Astrocyte (in vitro differentiated cells and primary cell): Measurements from ENCODE around the gene UFL1. TPM values are rescaled to one million over a fixed set of nuclear protein-coding genes. Genes with fewer than 3 reads are reported as not detected.

ENCODE experiments used
- DNase-seq: peaks from one replicate; pipeline ENCODE4 v3.0.0-alpha.2; 2010; ENCODE audit warnings: low read depth
- FAIRE-seq: peaks from 2 replicates; lab custom pipeline; 2011; peaks lifted over from hg19 to GRCh38; lab: Jason Lieb, UNC
- H2AFZ ChIP-seq: 2 replicates; pipeline ENCODE4 v1.6.0; 2012; ENCODE audit warnings: low read depth, low read length, inconsistent platforms
- H3K27ac ChIP-seq: 2 replicates; pipeline ENCODE4 v1.5.1; 2011; ENCODE audit warnings: low read depth, low read length, inconsistent platforms
- H3K27me3 ChIP-seq: 2 replicates; pipeline ENCODE4 v1.6.0; 2011; ENCODE audit warnings: low read length, inconsistent platforms; ENCODE audit not compliant: insufficient read depth
- H3K36me3 ChIP-seq: 2 replicates; pipeline ENCODE4 v1.5.1; 2011; ENCODE audit warnings: low read length, inconsistent platforms; ENCODE audit not compliant: insufficient read depth
- H3K4me1 ChIP-seq: 2 replicates; pipeline ENCODE4 v1.5.1; 2011; ENCODE audit warnings: low read length, inconsistent platforms; ENCODE audit not compliant: insufficient read depth
- H3K4me2 ChIP-seq: 2 replicates; pipeline ENCODE4 v1.6.0; 2012; ENCODE audit warnings: low read length, inconsistent platforms
- H3K4me3 ChIP-seq: 2 replicates; pipeline ENCODE4 v1.5.1; 2011; ENCODE audit warnings: low read depth, mild to moderate bottlenecking, low read length, inconsistent platforms; ENCODE audit not compliant: insufficient read depth
- H3K79me2 ChIP-seq: 2 replicates; pipeline ENCODE4 v1.6.0; 2012; ENCODE audit warnings: mild to moderate bottlenecking, low read length, inconsistent platforms; ENCODE audit not compliant: insufficient read depth
- H3K9ac ChIP-seq: 2 replicates; pipeline ENCODE4 v1.6.0; 2012; ENCODE audit warnings: mild to moderate bottlenecking, low read length, inconsistent platforms
- H3K9me3 ChIP-seq: 2 replicates; pipeline ENCODE4 v1.5.1; 2012; ENCODE audit warnings: low read depth, mild to moderate bottlenecking, low read length, inconsistent platforms; ENCODE audit not compliant: insufficient read depth
- H4K20me1 ChIP-seq: 2 replicates; pipeline ENCODE4 v1.6.0; 2012; ENCODE audit warnings: low read length, inconsistent platforms; ENCODE audit not compliant: insufficient read depth
- H3K27ac Mint-ChIP-seq: one replicate; pipeline ENCODE4 v1.8.0; 2021; ENCODE audit warnings: mild to moderate bottlenecking, mixed read lengths; ENCODE audit not compliant: unreplicated experiment
- H3K27me3 Mint-ChIP-seq: one replicate; pipeline ENCODE4 v1.8.0; 2021; ENCODE audit warnings: low read depth, mixed read lengths; ENCODE audit not compliant: unreplicated experiment
- H3K36me3 Mint-ChIP-seq: one replicate; pipeline ENCODE4 v1.8.0; 2021; ENCODE audit warnings: low read depth, mixed read lengths; ENCODE audit not compliant: unreplicated experiment
- H3K4me1 Mint-ChIP-seq: one replicate; pipeline ENCODE4 v1.8.0; 2021; ENCODE audit warnings: low read depth, mixed read lengths; ENCODE audit not compliant: unreplicated experiment
- H3K4me3 Mint-ChIP-seq: one replicate; pipeline ENCODE4 v1.8.0; 2021; ENCODE audit warnings: mild to moderate bottlenecking, moderate library complexity, mixed read lengths; ENCODE audit not compliant: unreplicated experiment
- H3K9me3 Mint-ChIP-seq: one replicate; pipeline ENCODE4 v1.8.0; 2021; ENCODE audit warnings: mild to moderate bottlenecking, mixed read lengths; ENCODE audit not compliant: unreplicated experiment
- CTCF ChIP-seq: IDR thresholded peaks from 2 replicates; pipeline ENCODE4 v1.5.1; 2011; ENCODE audit warnings: low read depth, mild to moderate bottlenecking, inconsistent platforms, low read length, moderate library complexity; ENCODE audit not compliant: insufficient read depth
- EZH2 ChIP-seq: IDR thresholded peaks from 2 replicates; pipeline ENCODE4 v1.6.1; 2012; ENCODE audit warnings: mild to moderate bottlenecking, low read length, inconsistent platforms; ENCODE audit not compliant: insufficient read depth
- total RNA-seq: library from RNA; stranded (reverse); gene quantifications from 2 replicates; pipeline ENCODE4 v1.2.1, GENCODE V29; 2021

The UFL1 gene
- total RNA-seq, 1 donor from 2014 or later: 19.5 TPM

- no peaks in the 10 kb centered on the region for H3K79me2 ChIP-seq
- no peak overlapping the region for H3K4me2 ChIP-seq
- Mint-ChIP-seq H3K27me3 (no peaks in the 10 kb centered on the region), H3K4me1 (no peaks in the 10 kb centered on the region), H3K36me3 (no peaks in the 10 kb centered on the region), H3K27ac (no peak overlapping the region), H3K4me3 (no peak overlapping the region), H3K9me3 (no peaks in the 10 kb centered on the region)
- H3K36me3 ChIP-seq: no peaks in the 10 kb centered on the region
- TF ChIP-seq EZH2 (no peak), CTCF (no peak)
- no peaks in the 10 kb centered on the region for H3K27me3 ChIP-seq
- H3K4me1 ChIP-seq: no peaks in the 10 kb centered on the region
- no peak for FAIRE-seq
- no peak overlapping the region for H3K27ac ChIP-seq
- H3K4me3 ChIP-seq: no peak overlapping the region
- no peak for DNase-seq
- no peaks in the 10 kb centered on the region for H4K20me1 ChIP-seq
- no peaks in the 10 kb centered on the region for H3K9me3 ChIP-seq
- H3K9ac ChIP-seq: no peak overlapping the region
- H2AFZ ChIP-seq: no peak overlapping the region
Measured at GRCh38 chr6:96563853-96564252, 42.2 kb downstream of the UFL1 start.

GRCh38 chr6:96570053-96570452 lies 48.4 kb downstream of the UFL1 start:
- H3K79me2 ChIP-seq: no peaks in the 10 kb centered on the region
- Mint-ChIP-seq H3K4me3 (no peak overlapping the region), H3K4me1 (no peaks in the 10 kb centered on the region), H3K36me3 (no peaks in the 10 kb centered on the region), H3K9me3 (peaks cover 9% of the 10 kb centered on the region), H3K27me3 (no peaks in the 10 kb centered on the region), H3K27ac (no peak overlapping the region)
- FAIRE-seq (no peak), DNase-seq (no peak)
- TF ChIP-seq CTCF: no peak
- no peak for TF ChIP-seq EZH2
- no peaks in the 10 kb centered on the region for H3K27me3 ChIP-seq
- peaks cover 3% of the 10 kb centered on the region for H3K9me3 ChIP-seq
- no peak overlapping the region for H2AFZ ChIP-seq
- H3K9ac ChIP-seq: no peak overlapping the region
- H3K4me1 ChIP-seq: no peaks in the 10 kb centered on the region
- H3K4me3 ChIP-seq: no peak overlapping the region
- no peak overlapping the region for H3K4me2 ChIP-seq
- H4K20me1 ChIP-seq: no peaks in the 10 kb centered on the region
- no peak overlapping the region for H3K27ac ChIP-seq
- H3K36me3 ChIP-seq: no peaks in the 10 kb centered on the region

GRCh38 chr6:96571551-96571950 lies 49.9 kb downstream of the UFL1 start:
- H3K36me3 Mint-ChIP-seq: no peaks in the 10 kb centered on the region

More at GRCh38 chr6:96571551-96571950, 49.9 kb downstream of the UFL1 start:
- Histone ChIP-seq H3K4me1 (no peaks in the 10 kb centered on the region), H3K27ac (no peak overlapping the region), H2AFZ (no peak overlapping the region), H3K27me3 (no peaks in the 10 kb centered on the region), H3K9ac (no peak overlapping the region), H3K9me3 (peaks cover 3% of the 10 kb centered on the region), H3K79me2 (no peaks in the 10 kb centered on the region), H3K36me3 (no peaks in the 10 kb centered on the region), H4K20me1 (no peaks in the 10 kb centered on the region), H3K4me3 (no peak overlapping the region), H3K4me2 (no peak overlapping the region)
- H3K27me3 Mint-ChIP-seq: no peaks in the 10 kb centered on the region
- H3K27ac Mint-ChIP-seq: peak overlapping the region; percentile 28
- no peak overlapping the region for H3K4me3 Mint-ChIP-seq
- FAIRE-seq: no peak
- H3K4me1 Mint-ChIP-seq: no peaks in the 10 kb centered on the region
- H3K9me3 Mint-ChIP-seq: peaks cover 9% of the 10 kb centered on the region
- no peak for TF ChIP-seq CTCF
- TF ChIP-seq EZH2: no peak
- no peak for DNase-seq
